ENCODE data around the gene RAB33B. TPM values are rescaled to one million over a fixed set of nuclear protein-coding genes. Genes with fewer than 3 reads are reported as not detected.

The RAB33B gene
- total RNA-seq, 2 experiments from 2014 or later = 7.0 to 7.6 TPM

DNA sequence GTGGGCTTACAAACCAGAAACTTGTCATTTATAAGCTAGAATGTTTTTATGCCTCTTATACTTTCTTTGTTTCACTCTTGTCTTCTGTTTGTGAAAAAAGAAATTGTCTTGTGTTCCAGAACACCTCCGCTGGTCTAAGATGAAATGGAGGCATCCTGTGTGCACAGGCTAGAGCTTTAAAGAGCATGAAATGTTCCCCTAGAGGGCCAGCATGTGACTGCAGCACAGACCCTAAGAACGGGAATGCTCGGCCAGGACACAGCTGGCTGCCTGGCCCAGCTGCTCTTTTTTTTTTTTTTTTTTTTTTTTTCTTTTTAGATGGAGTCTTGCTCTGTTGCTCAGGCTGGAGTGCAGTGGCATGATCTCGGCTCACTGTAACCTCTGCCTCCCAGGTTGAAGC lies 68.5 kb downstream of the RAB33B start:
- Mint-ChIP-seq H3K27me3 (no peaks in the 10 kb centered on the region), H3K27ac (no peak overlapping the region), H3K4me1 (peaks cover 19% of the 10 kb centered on the region), H3K9me3 (no peaks in the 10 kb centered on the region), H3K36me3 (ENCODE audit: low read depth) (peaks cover 34% of the 10 kb centered on the region), H3K4me3 (no peak overlapping the region)
- no peak for DNase-seq
- ChIA-PET POLR2A (no interaction called here), CTCF (interaction anchor here (0.7 to 2.7 kb wide), 3 partner anchors 8 to 684 kb away, joined by 3 to 12 read pairs (median 3); no protein-coding TSS in a partner anchor)

DNA sequence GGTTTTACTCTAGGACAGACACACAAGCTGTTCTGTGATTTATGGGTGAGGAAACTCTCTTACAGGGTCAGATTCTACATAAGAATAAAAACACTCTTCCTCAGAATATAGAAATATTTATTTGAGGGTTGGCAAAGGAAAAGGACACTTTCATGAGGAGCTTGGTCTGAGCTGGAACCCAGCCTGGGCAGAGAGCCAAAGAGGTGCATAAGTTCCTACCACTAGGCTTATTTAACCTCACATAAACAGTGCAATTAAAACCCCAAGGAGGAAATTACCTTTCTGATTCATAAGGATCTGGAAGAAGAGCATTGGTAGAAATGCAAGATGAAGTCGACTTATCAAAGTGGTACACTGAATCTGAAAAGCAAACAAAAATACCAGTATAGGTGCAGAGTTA lies 69.2 kb downstream of the RAB33B start:
- Mint-ChIP-seq H3K4me1 (peaks cover 19% of the 10 kb centered on the region), H3K9me3 (no peaks in the 10 kb centered on the region), H3K27ac (no peak overlapping the region), H3K27me3 (no peaks in the 10 kb centered on the region), H3K4me3 (no peak overlapping the region), H3K36me3 (ENCODE audit: low read depth) (peaks cover 34% of the 10 kb centered on the region)
- ChIA-PET CTCF (no interaction called here), POLR2A (no interaction called here)
- DNase-seq = no peak

- Mint-ChIP-seq H3K27ac (no peak overlapping the region), H3K27me3 (no peaks in the 10 kb centered on the region), H3K4me3 (no peak overlapping the region), H3K4me1 (peaks cover 28% of the 10 kb centered on the region), H3K36me3 (ENCODE audit: low read depth) (peaks cover 34% of the 10 kb centered on the region), H3K9me3 (no peaks in the 10 kb centered on the region)
- ChIA-PET POLR2A (no interaction called here), CTCF (no interaction called here)
- no peak for DNase-seq
These were observed 70.2 kb downstream of the RAB33B start for GRCh38 chr4:139524062-139524631.

GRCh38 chr4:139525414-139525813 lies 71.5 kb downstream of the RAB33B start:
- Mint-ChIP-seq H3K4me1 (peaks cover 30% of the 10 kb centered on the region), H3K27me3 (no peaks in the 10 kb centered on the region), H3K27ac (no peak overlapping the region), H3K4me3 (no peak overlapping the region), H3K36me3 (ENCODE audit: low read depth) (peaks cover 28% of the 10 kb centered on the region), H3K9me3 (no peaks in the 10 kb centered on the region)
- ChIA-PET POLR2A (interaction anchor here (0.6 kb wide), 1 partner anchor 72 kb away, joined by 5 read pairs; the partner anchor contains the start of gene RAB33B), CTCF (interaction anchor here (1.5 kb wide), 1 partner anchor 29 kb away, joined by 4 read pairs; no protein-coding TSS in a partner anchor)
- DNase-seq = no peak

Other genes starting within 250 kb of the RAB33B start
- not detected for gene MGARP, start 173.9 kb upstream of the RAB33B start, total RNA-seq
- gene NAA15, start 152.6 kb upstream of the RAB33B start, total RNA-seq = 10 to 100 TPM; 45.7 to 52.5 TPM
- 10 to 100 TPM; 35.7 to 36.1 TPM for gene NDUFC1, start 151.6 kb upstream of the RAB33B start, total RNA-seq
- 10 to 100 TPM; 16.0 to 17.7 TPM for gene SETD7, start 102.1 kb downstream of the RAB33B start, total RNA-seq
- gene MGST2, start 211.7 kb downstream of the RAB33B start, total RNA-seq = 10 to 100 TPM; 24.5 to 27.9 TPM